Tibial artery (tissue), 4 donors: ENCODE measurements around the gene GABRR2.

Experiments
- DNase-seq, 2 donors: peaks; one replicate each; pipeline ENCODE4 v3.0.0-alpha.2; 2019
- H3K27ac ChIP-seq, 2 donors: fragments of 200-600 bp; sonication (generic) in 1 of 2; 1 replicate in 1 of 2; 2 replicates in 1 of 2; pipeline ENCODE4 v1.5.1; 2018 to 2019; ENCODE audit warnings: mild to moderate bottlenecking in 1 of 2
- H3K27me3 ChIP-seq, 2 donors: fragments of 200-600 bp; sonication (generic) in 1 of 2; one replicate each; pipeline versions ENCODE4 v1.5.1 to v1.6.0; 2016 to 2019
- H3K36me3 ChIP-seq, 3 donors: fragments of 200-600 bp; sonication (generic) in 2 of 3; one replicate each; pipeline ENCODE4 v1.5.1; 2016 to 2019; ENCODE audit warnings: mild to moderate bottlenecking in 2 of 3
- H3K4me1 ChIP-seq, 4 donors: fragments of 200-600 bp; sonication (generic) in 2 of 4; 1 replicate in 3 of 4; 2 replicates in 1 of 4; pipeline ENCODE4 v1.5.1; 2016 to 2019
- H3K4me3 ChIP-seq, 2 donors: fragments of 200-600 bp; sonication (generic) in 1 of 2; 1 replicate in 1 of 2; 2 replicates in 1 of 2; pipeline ENCODE4 v1.5.1; 2018 to 2019; ENCODE audit warnings: mild to moderate bottlenecking in 2 of 2
- H3K9me3 ChIP-seq, 3 donors: fragments of 200-600 bp; sonication (generic) in 1 of 3; one replicate each; pipeline ENCODE4 v1.5.1; 2016 to 2019
- CTCF ChIP-seq, 2 experiments: fragments of 200-600 bp in 1 of 2; fragments of 450-650 bp in 1 of 2; IDR thresholded peaks; one replicate each; pipeline ENCODE4 v1.5.1; 2017 to 2019; ENCODE audit warnings: antibody characterized with exemption in 2 of 2, mild to moderate bottlenecking in 1 of 2, moderate library complexity in 1 of 2
- intact Hi-C: fragments of 100-400 bp; cut with DNase I; formaldehyde crosslinking; loops from one replicate; pipeline ENCODE4 v1.15.0; 2023; ENCODE audit warnings: low total_unique reads

GABRR2 gene

GRCh38 chr6:89222712-89223039, 92.4 kb downstream of the GABRR2 start:
- peak in 1 of 2 donors; percentile 31 for DNase-seq
- peak overlapping the region; percentile 61 to 64 for H3K27ac ChIP-seq

GRCh38 chr6:89221971-89222711, 93.0 kb downstream of the GABRR2 start:
- Histone ChIP-seq H3K4me3 (peak overlapping the region in 1 of 2 donors; percentile 20), H3K27ac (peak overlapping the region; percentile 61 to 64), H3K9me3 (no peaks in the 10 kb centered on the region), H3K27me3 (no peaks in the 10 kb centered on the region), H3K36me3 (no peaks in the 10 kb centered on the region), H3K4me1 (peaks cover 0 to 27% (median 18%) of the 10 kb centered on the region in 4 donors)
- intact Hi-C loops: no loop called here
- no peak for TF ChIP-seq CTCF (IDR thresholded peaks at IDR 0.05)
- DNase-seq: peak in 1 of 2 donors; percentile 47

More at GRCh38 chr6:89222712-89223039, 92.4 kb downstream of the GABRR2 start:
- H3K27me3 ChIP-seq: no peaks in the 10 kb centered on the region
- TF ChIP-seq CTCF (IDR thresholded peaks at IDR 0.05): no peak
- H3K9me3 ChIP-seq: no peaks in the 10 kb centered on the region
- H3K4me1 ChIP-seq: peaks cover 0 to 22% (median 13%) of the 10 kb centered on the region in 4 donors
- peak overlapping the region in 1 of 2 donors; percentile 20 for H3K4me3 ChIP-seq
- no peaks in the 10 kb centered on the region for H3K36me3 ChIP-seq
- intact Hi-C loops: no loop called here

- no peak overlapping the region for H3K4me3 ChIP-seq
- no peaks in the 10 kb centered on the region for H3K9me3 ChIP-seq
- no peak for TF ChIP-seq CTCF (IDR thresholded peaks at IDR 0.05)
- intact Hi-C loops: no loop called here
- H3K4me1 ChIP-seq: peaks cover 0 to 30% (median 19%) of the 10 kb centered on the region in 4 donors
- DNase-seq: peak in 1 of 2 donors; percentile 7
- H3K36me3 ChIP-seq: no peaks in the 10 kb centered on the region
- H3K27ac ChIP-seq: peak overlapping the region in 1 of 2 donors; percentile 61
- no peaks in the 10 kb centered on the region for H3K27me3 ChIP-seq
Observed at GRCh38 chr6:89221129-89221528, 94.0 kb downstream of the GABRR2 start.

- Histone ChIP-seq H3K36me3 (no peaks in the 10 kb centered on the region), H3K4me1 (peaks cover 0 to 24% (median 13%) of the 10 kb centered on the region in 4 donors), H3K9me3 (no peaks in the 10 kb centered on the region), H3K27ac (peak within 1 kb of the TSS; percentile 34 to 38), H3K4me3 (peak within 1 kb of the TSS; percentile 22 to 26), H3K27me3 (no peaks in the 10 kb centered on the region)
- intact Hi-C loops: no loop called here
- TF ChIP-seq CTCF (IDR thresholded peaks at IDR 0.05): no peak
- DNase-seq: peak in 1 of 2 donors; percentile 43
Observed at GRCh38 chr6:89217299-89217910, 97.7 kb downstream of the GABRR2 start, which contains the start of gene GABRR1. TSS of gene GABRR1 (minus strand) at chr6:89217358. CDS start at chr6:89217322, 36 bp downstream.

GRCh38 chr6:89216411-89216810, 98.7 kb downstream of the GABRR2 start:
- peak in 1 of 2 donors; percentile 28 for DNase-seq
- intact Hi-C loops: no loop called here
- Histone ChIP-seq H3K9me3 (no peaks in the 10 kb centered on the region), H3K36me3 (no peaks in the 10 kb centered on the region), H3K27ac (no peak overlapping the region), H3K4me1 (peaks cover 0 to 14% (median 10%) of the 10 kb centered on the region in 4 donors), H3K4me3 (no peak overlapping the region), H3K27me3 (no peaks in the 10 kb centered on the region)
- no peak for TF ChIP-seq CTCF (IDR thresholded peaks at IDR 0.05)
